ENCODE results near the gene ADAM12. TPM values are rescaled to one million over a fixed set of nuclear protein-coding genes. Genes with fewer than 3 reads are reported as not detected.

Gene ADAM12
- total and polyA plus RNA-seq, 2 of the 13 experiments (the other 11 are each of a cell fraction or from before 2014, with no cell fraction given), result not detected

DNA sequence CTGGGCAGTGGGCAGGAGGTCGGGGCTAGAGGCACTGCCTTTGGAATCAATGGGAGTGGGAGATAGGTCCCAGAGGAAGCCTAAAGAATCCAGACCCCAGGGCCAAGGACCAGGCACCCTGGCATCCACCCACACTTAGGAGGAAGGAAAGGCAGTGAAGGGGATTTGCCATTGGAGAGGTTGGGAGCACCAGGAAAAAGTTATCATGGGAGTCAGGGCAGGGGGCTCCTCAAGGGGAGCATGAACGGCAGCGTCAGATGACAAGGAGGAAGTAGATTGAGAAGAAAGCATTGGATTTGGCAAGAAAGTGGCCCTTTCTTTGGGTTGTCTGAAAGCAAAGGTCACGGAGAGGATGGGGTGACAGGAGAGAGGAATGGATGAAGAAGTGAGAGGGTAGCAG, 142.8 kb downstream of the ADAM12 start (continued):
- TF ChIP-seq ZNF318 (CRISPR knock-in tag; IDR thresholded peaks at IDR 0.05), result no peak
- TF ChIP-seq ZNF496 (CRISPR knock-in tag; IDR thresholded peaks at IDR 0.05; ENCODE audit: insufficient replicate concordance), result no peak
- TF ChIP-seq U2AF2 (IDR thresholded peaks at IDR 0.05; ENCODE audit: low read depth, low read length), result no peak
- TF ChIP-seq, protein P1, sequence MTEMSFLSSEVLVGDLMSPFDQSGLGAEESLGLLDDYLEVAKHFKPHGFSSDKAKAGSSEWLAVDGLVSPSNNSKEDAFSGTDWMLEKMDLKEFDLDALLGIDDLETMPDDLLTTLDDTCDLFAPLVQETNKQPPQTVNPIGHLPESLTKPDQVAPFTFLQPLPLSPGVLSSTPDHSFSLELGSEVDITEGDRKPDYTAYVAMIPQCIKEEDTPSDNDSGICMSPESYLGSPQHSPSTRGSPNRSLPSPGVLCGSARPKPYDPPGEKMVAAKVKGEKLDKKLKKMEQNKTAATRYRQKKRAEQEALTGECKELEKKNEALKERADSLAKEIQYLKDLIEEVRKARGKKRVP (CRISPR knock-in tag; IDR thresholded peaks at IDR 0.05), result no peak
- no peak for TF ChIP-seq ZFX (CRISPR knock-in tag; IDR thresholded peaks at IDR 0.05; ENCODE audit: low read depth)
- TF ChIP-seq EED (CRISPR knock-in tag; IDR thresholded peaks at IDR 0.05), result no peak
- no peak for TF ChIP-seq ZNF431 (CRISPR knock-in tag; IDR thresholded peaks at IDR 0.05; ENCODE audit: borderline replicate concordance, low read depth)
- TF ChIP-seq ZNF501 (CRISPR knock-in tag; IDR thresholded peaks at IDR 0.05), result no peak
- TF ChIP-seq SMAD1 (CRISPR knock-in tag; IDR thresholded peaks at IDR 0.05; ENCODE audit: borderline replicate concordance, low read depth), result no peak
- TF ChIP-seq BRD4 (CRISPR knock-in tag; IDR thresholded peaks at IDR 0.05), result no peak
- TF ChIP-seq HNRNPH1 (optimal IDR thresholded peaks at IDR 0.05; ENCODE audit: low read depth, low read length), result no peak
